Left colon (tissue), 2 donors: ENCODE results near the gene C21orf58. TPM values are rescaled to one million over a fixed set of nuclear protein-coding genes. Genes with fewer than 3 reads are reported as not detected.
"Not testable (repeated sequence)": the region's sequence is repeated elsewhere in the genome, so short reads cannot be mapped to it uniquely, and the experiment has no call there.

ENCODE experiments used
- ATAC-seq: fragments of 200-7000 bp; cut with Tn5 transposase; one replicate; pipeline ENCODE4 v1.9.1; 2020; ENCODE audit warnings: mild to moderate bottlenecking, moderate library complexity
- DNase-seq, 2 donors: peaks; one replicate each; pipeline ENCODE4 v3.0.0-alpha.2; 2020
- intact Hi-C, 2 donors: fragments of 100-400 bp; cut with DNase I in 1 of 2; cut with micrococcal nuclease in 1 of 2; formaldehyde crosslinking; loops; one replicate each; pipeline versions ENCODE4 v1.11.2 to v1.14.0; 2022; cut with DNase I, micrococcal nuclease
- long read RNA-seq: library from polyadenylated mRNA; unstranded; transcript quantifications from one replicate; pipeline ENCODE4 v2.0.0, GENCODE V29; 2021
- total RNA-seq, 2 donors: library from RNA; stranded (reverse); fragmentation: NEBNext Ultra II Directional; extraction: Animal tissue kit (Norgen Biotek cat#: 25700); gene quantifications; one replicate each; pipeline ENCODE4 v1.2.1, GENCODE V29; 2021
- donor health status: DM: no; HTN: no; CAD: no.
- donor health status: DM: yes; HTN: yes; CAD: no.

Gene C21orf58
- 1 to 10 TPM; 4.6 to 9.8 TPM for total RNA-seq
- long read RNA-seq, partial matches to known transcripts = 4 of 14 reads
- long read RNA-seq, other reads (novel, unspliced or antisense) = 10 of 14 reads

GRCh38 chr21:46323710-46324389 is at the start of gene C21orf58, which contains the start of gene PCNT:
Gene C21orf58 (minus strand): TSS chr21:46323870. CDS start chr21:46322738, 1,132 bp downstream.
Gene PCNT (plus strand): TSS chr21:46324156. CDS start chr21:46324229, 73 bp downstream.
- DNase-seq (peak; percentile 98), ATAC-seq (peak; percentile 83)
- intact Hi-C loops = no loop called here

- DNase-seq, ATAC-seq, intact Hi-C loops: not testable (repeated sequence)
These were observed 49.3 kb upstream of the C21orf58 start for GRCh38 chr21:46372947-46373346.

GRCh38 chr21:46372014-46372485 is 48.4 kb upstream of the C21orf58 start:
- DNase-seq = no peak
- ATAC-seq = no peak
- intact Hi-C loops = no loop called here

GRCh38 chr21:46371204-46372013 is 47.7 kb upstream of the C21orf58 start:
- ATAC-seq (no peak), DNase-seq (no peak)
- intact Hi-C loops = no loop called here

- intact Hi-C loops = no loop called here
- ATAC-seq (no peak), DNase-seq (no peak)
These were observed 46.0 kb upstream of the C21orf58 start for GRCh38 chr21:46369520-46370235.

- DNase-seq = no peak
- intact Hi-C loops = no loop called here
- ATAC-seq = no peak
These were observed 45.0 kb upstream of the C21orf58 start for GRCh38 chr21:46368533-46369285.

- intact Hi-C loops = no loop called here
- ATAC-seq = no peak
- no peak for DNase-seq
These were observed 43.3 kb upstream of the C21orf58 start for GRCh38 chr21:46366966-46367365.

- ATAC-seq = no peak
- DNase-seq = no peak
- intact Hi-C loops = no loop called here
These were observed 42.9 kb upstream of the C21orf58 start for GRCh38 chr21:46366561-46366960.

- intact Hi-C loops = no loop called here
- no peak for ATAC-seq
- DNase-seq = no peak
These were observed 42.4 kb upstream of the C21orf58 start for GRCh38 chr21:46366091-46366490.

GRCh38 chr21:46363698-46364097 is 40.0 kb upstream of the C21orf58 start:
- intact Hi-C loops = no loop called here
- ATAC-seq = no peak
- DNase-seq = no peak

GRCh38 chr21:46362946-46363345 is 39.3 kb upstream of the C21orf58 start:
- DNase-seq = no peak
- ATAC-seq = no peak
- intact Hi-C loops = no loop called here

GRCh38 chr21:46361935-46362334 is 38.3 kb upstream of the C21orf58 start:
- ATAC-seq (no peak), DNase-seq (no peak)
- intact Hi-C loops = no loop called here

- ATAC-seq = no peak
- intact Hi-C loops = no loop called here
- no peak for DNase-seq
These were observed 37.5 kb upstream of the C21orf58 start for GRCh38 chr21:46361176-46361575.

GRCh38 chr21:46357684-46358425 is 34.2 kb upstream of the C21orf58 start:
- no peak for ATAC-seq

GRCh38 chr21:46357335-46357604 is 33.6 kb upstream of the C21orf58 start:
- DNase-seq = no peak
- no peak for ATAC-seq
- intact Hi-C loops = no loop called here

More at GRCh38 chr21:46357684-46358425, 34.2 kb upstream of the C21orf58 start:
- intact Hi-C loops = no loop called here
- DNase-seq = no peak

GRCh38 chr21:46356494-46357334 is 33.0 kb upstream of the C21orf58 start:
- intact Hi-C loops = no loop called here
- DNase-seq (no peak), ATAC-seq (no peak)

GRCh38 chr21:46356005-46356338 is 32.3 kb upstream of the C21orf58 start:
- intact Hi-C loops = no loop called here
- no peak for ATAC-seq
- DNase-seq = no peak
